ENCODE measurements around the gene IFT81. TPM values are rescaled to one million over a fixed set of nuclear protein-coding genes. Genes with fewer than 3 reads are reported as not detected.

IFT81 gene
- 9.4 and 11.2 TPM in 2 replicates for total RNA-seq (ENCODE audit: low replicate concordance)

GRCh38 chr12:110124269-110124995, at the start of gene IFT81:
TSS of gene IFT81 (plus strand) at chr12:110124357. CDS start at chr12:110127381, 3,024 bp downstream.

Other genes starting within 250 kb of the IFT81 start
- gene GLTP, start 243.8 kb upstream of the IFT81 start, total RNA-seq (ENCODE audit: low replicate concordance): 58.4 and 70.8 TPM in 2 replicates
- gene TCHP, start 224.1 kb upstream of the IFT81 start, total RNA-seq (ENCODE audit: low replicate concordance): 5.6 and 16.6 TPM in 2 replicates
- gene GIT2, start 128.0 kb upstream of the IFT81 start, total RNA-seq (ENCODE audit: low replicate concordance): 28.2 and 37.3 TPM in 2 replicates
- gene ANKRD13A, start 124.9 kb upstream of the IFT81 start, total RNA-seq (ENCODE audit: low replicate concordance): 41.9 and 46.8 TPM in 2 replicates
- gene C12orf76, start 75.8 kb upstream of the IFT81 start, total RNA-seq (ENCODE audit: low replicate concordance): 10.8 and 17.0 TPM in 2 replicates
- gene ATP2A2, start 156.9 kb downstream of the IFT81 start, total RNA-seq (ENCODE audit: low replicate concordance): 74.4 and 94.9 TPM in 2 replicates

Measured in smooth muscle cell of the coronary artery (primary cell).